A673 (cell line): ENCODE results near the gene CEP78. TPM values are rescaled to one million over a fixed set of nuclear protein-coding genes. Genes with fewer than 3 reads are reported as not detected.

Source experiments
- BruUV-seq: library from RNA; stranded (reverse); fragments of 400-500 nt; replicated peaks from 2 replicates; lab custom pipeline; 2021; lab: Mats Ljungman, UMichigan
- CTCF ChIA-PET: fragments of 300-600 bp; sonication (Branson Sonifier 250); formaldehyde crosslinking; loops from one replicate; lab custom pipeline; 2022; ENCODE audit warnings: antibody characterized with exemption; lab: Charles Lee
- POLR2A ChIA-PET: fragments of 300-600 bp; sonication (Branson Sonifier 250); formaldehyde crosslinking; loops from one replicate; lab custom pipeline; 2022; ENCODE audit warnings: antibody characterized with exemption; ENCODE audit not compliant: low non-redundant PET; lab: Charles Lee
- DNase-seq: peaks from one replicate; pipeline ENCODE4 v3.0.0-alpha.2; 2015; ENCODE audit warnings: low spot score
- H3K27ac ChIP-seq: fragments of 200-600 bp; sonication (generic); 2 replicates; pipeline ENCODE4 v1.5.1; 2016; ENCODE audit warnings: mixed run types, low read depth, mild to moderate bottlenecking, mixed read lengths, antibody characterized with exemption, low read length; ENCODE audit not compliant: poor library complexity, severe bottlenecking
- H3K27me3 ChIP-seq: fragments of 200-600 bp; sonication (generic); replicated peaks from 2 replicates; pipeline ENCODE4 v1.6.1; 2017; ENCODE audit warnings: mixed run types, low read depth, mild to moderate bottlenecking, mixed read lengths, antibody characterized with exemption, low read length; ENCODE audit not compliant: insufficient read depth, poor library complexity
- H3K36me3 ChIP-seq: fragments of 200-600 bp; sonication (generic); 2 replicates; pipeline ENCODE4 v1.6.1; 2016; ENCODE audit warnings: mixed run types, mild to moderate bottlenecking, mixed read lengths, antibody characterized with exemption, low read length; ENCODE audit not compliant: insufficient read depth, poor library complexity, severe bottlenecking
- H3K4me1 ChIP-seq: fragments of 200-600 bp; sonication (generic); 2 replicates; pipeline ENCODE4 v1.6.1; 2017; ENCODE audit warnings: mixed run types, mild to moderate bottlenecking, mixed read lengths, antibody characterized with exemption, low read length; ENCODE audit not compliant: insufficient read depth, poor library complexity, severe bottlenecking
- H3K4me3 ChIP-seq: fragments of 200-600 bp; sonication (generic); 2 replicates; pipeline ENCODE4 v1.5.1; 2016; ENCODE audit warnings: low read depth, mixed run types, mild to moderate bottlenecking, mixed read lengths, low read length; ENCODE audit not compliant: poor library complexity, severe bottlenecking
- H3K9me3 ChIP-seq: fragments of 200-600 bp; sonication (generic); 2 replicates; pipeline ENCODE4 v1.6.1; 2016; ENCODE audit warnings: mixed run types, low read depth, mild to moderate bottlenecking, mixed read lengths, antibody characterized with exemption, low read length; ENCODE audit not compliant: poor library complexity, severe bottlenecking
- CTCF ChIP-seq: fragments of 300-800, 200-600 bp; sonication (generic); conservative IDR thresholded peaks from 2 replicates; pipeline ENCODE4 v1.5.1; 2017; ENCODE audit warnings: low read depth, mild to moderate bottlenecking, antibody characterized with exemption, low read length, moderate library complexity, mixed read lengths
- EZH2 ChIP-seq: fragments of 200-600 bp; sonication (generic); IDR thresholded peaks from 2 replicates; pipeline ENCODE4 v1.6.1; 2017; ENCODE audit warnings: borderline replicate concordance, low read depth, mild to moderate bottlenecking, mixed read lengths, antibody characterized with exemption, low read length; ENCODE audit not compliant: poor library complexity, severe bottlenecking
- intact Hi-C: fragments of 100-400 bp; cut with micrococcal nuclease; formaldehyde crosslinking; loops from one replicate; pipeline ENCODE4 v1.10.0; 2022; ENCODE audit not compliant: unreplicated experiment
- total RNA-seq: library from RNA; stranded (reverse); gene quantifications from 2 replicates; pipeline ENCODE4 v1.2.3, GENCODE V29; 2021

Gene CEP78
- total RNA-seq, 1 experiment from 2014 or later, result 65.9 TPM

- BruUV-seq, result no TSS peak
- intact Hi-C loops, result no loop called here
- no peak overlapping the region for H3K4me3 ChIP-seq
- peaks cover 10% of the 10 kb centered on the region for H3K4me1 ChIP-seq
- no peaks in the 10 kb centered on the region for H3K9me3 ChIP-seq
- no peak overlapping the region for H3K27ac ChIP-seq
- DNase-seq, result no peak
- no peaks in the 10 kb centered on the region for H3K27me3 ChIP-seq
- POLR2A ChIA-PET, result interaction anchor here (0.9 kb wide), 1 partner anchor 359 kb away, joined by 6 read pairs; no protein-coding TSS in a partner anchor
- no peaks in the 10 kb centered on the region for H3K36me3 ChIP-seq
- TF ChIP-seq EZH2 (no peak), CTCF (no peak)
- CTCF ChIA-PET, result no interaction called here
Observed at GRCh38 chr9:78292716-78293497, 57.0 kb downstream of the CEP78 start.

GRCh38 chr9:78294290-78295176 lies 58.7 kb downstream of the CEP78 start:
- TF ChIP-seq CTCF (no peak), EZH2 (no peak)
- peaks cover 15% of the 10 kb centered on the region for H3K4me1 ChIP-seq
- H3K27me3 ChIP-seq, result no peaks in the 10 kb centered on the region
- CTCF ChIA-PET, result no interaction called here
- DNase-seq, result no peak
- no peak overlapping the region for H3K4me3 ChIP-seq
- peaks cover 6% of the 10 kb centered on the region for H3K36me3 ChIP-seq
- intact Hi-C loops, result no loop called here
- H3K9me3 ChIP-seq, result no peaks in the 10 kb centered on the region
- no TSS peak for BruUV-seq
- no peak overlapping the region for H3K27ac ChIP-seq
- POLR2A ChIA-PET, result no interaction called here

GRCh38 chr9:78295177-78295575 lies 59.3 kb downstream of the CEP78 start:
- H3K4me1 ChIP-seq, result peaks cover 15% of the 10 kb centered on the region
- POLR2A ChIA-PET, result no interaction called here
- no peak overlapping the region for H3K27ac ChIP-seq
- TF ChIP-seq CTCF, result no peak
- no peak for TF ChIP-seq EZH2
- CTCF ChIA-PET, result no interaction called here
- H3K36me3 ChIP-seq, result peaks cover 9% of the 10 kb centered on the region
- no peaks in the 10 kb centered on the region for H3K27me3 ChIP-seq
- no TSS peak for BruUV-seq
- H3K4me3 ChIP-seq, result no peak overlapping the region
- no peaks in the 10 kb centered on the region for H3K9me3 ChIP-seq
- intact Hi-C loops, result no loop called here
- no peak for DNase-seq
